Measurements from ENCODE around the gene HSPB2. TPM values are rescaled to one million over a fixed set of nuclear protein-coding genes. Genes with fewer than 3 reads are reported as not detected.

Gene HSPB2
- total and polyA plus RNA-seq, 10 of the 15 experiments (the other 5 are each of a cell fraction or from before 2014, with no cell fraction given) = not detected

DNA sequence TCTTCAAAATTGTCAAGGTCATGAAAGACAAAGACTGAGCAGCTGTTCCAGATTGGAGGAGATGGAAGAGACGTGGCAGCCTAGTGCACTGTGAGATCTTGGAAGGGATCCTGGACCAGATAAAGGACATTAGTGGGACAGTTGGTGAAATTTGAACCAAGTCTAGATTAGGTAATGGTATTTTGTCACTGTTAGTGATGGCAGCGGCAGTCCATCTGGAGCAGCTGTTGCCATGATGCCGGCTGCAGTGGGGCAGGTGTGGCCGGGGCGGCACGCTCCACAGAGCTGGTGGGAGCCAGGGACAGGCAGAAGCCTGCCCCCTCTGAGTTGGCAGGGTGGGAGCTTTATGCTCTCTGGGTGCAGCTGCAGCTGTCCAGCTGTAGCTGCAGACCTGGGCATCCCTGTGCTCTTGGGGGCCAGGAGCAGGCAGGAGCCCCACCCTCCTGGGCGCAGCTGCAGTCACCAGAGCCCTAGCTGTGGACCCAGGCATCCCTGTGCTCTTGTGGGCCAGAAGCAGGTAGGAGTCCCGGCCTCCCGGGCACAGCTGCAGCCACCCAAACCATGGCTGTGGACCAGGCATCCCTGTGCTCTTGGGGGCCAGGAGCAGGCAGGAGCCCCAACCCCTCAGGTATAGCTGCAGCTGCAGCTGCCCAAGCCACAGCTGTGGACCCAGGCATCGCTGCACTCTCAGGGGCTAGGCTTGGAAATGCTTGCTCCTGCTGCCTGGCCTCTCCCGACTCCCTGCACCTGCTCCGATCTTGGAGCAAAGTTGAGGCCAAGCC is 45.3 kb downstream of the HSPB2 start:
- no peaks in the 10 kb centered on the region for H3K9me3 ChIP-seq (replicated peaks; ENCODE audit: control insufficient read depth, insufficient read depth, low read length)
- ATAC-seq = no peak
- no peak overlapping the region for H3K9ac ChIP-seq (ENCODE audit: control insufficient read depth, insufficient read depth, low read length)
- no peak overlapping the region for H3K4me3 ChIP-seq
- RAD21 ChIA-PET (ENCODE audit: unreplicated experiment) = no interaction called here
- no peak overlapping the region for H3K27ac ChIP-seq (ENCODE audit: control insufficient read depth, insufficient read depth)
- 68% methylated on average over 12 of the region's 12 CpGs for WGBS (ENCODE audit: insufficient coverage, insufficient replicate concordance, low lambda C conversion rate, missing lambda C conversion rate)
- POLR2A ChIA-PET = no interaction called here
- intact Hi-C loops (cut with micrococcal nuclease; ENCODE audit: unreplicated experiment) = no loop called here
- H3K79me2 ChIP-seq (ENCODE audit: control insufficient read depth, insufficient read depth, low read length) = no peaks in the 10 kb centered on the region
- FAIRE-seq = no peak
- in situ Hi-C loops (cut with MboI) = no loop called here
- SMC1A ChIA-PET (ENCODE audit: uncharacterized antibody, unreplicated experiment) = no interaction called here
- no peaks in the 10 kb centered on the region for H3K4me1 ChIP-seq (ENCODE audit: control insufficient read depth, insufficient read depth, low read length)
- CTCF ChIA-PET = interaction anchor here (1.2 to 1.5 kb wide), 2 partner anchors 24 to 25 kb away, joined by 3 read pairs; no protein-coding TSS in a partner anchor
- no peak for DNase-seq (ENCODE audit: low read depth, low spot score)
- H4K20me1 ChIP-seq (ENCODE audit: control insufficient read depth, insufficient read depth) = no peaks in the 10 kb centered on the region
- TF ChIP-seq ETV6 (conservative IDR thresholded peaks at IDR 0.05 in 1 of 2, IDR thresholded peaks at IDR 0.05 in 1 of 2; ENCODE audit: borderline replicate concordance in 1 of 2, low read depth in 1 of 2) (no peak), SREBF2 (IDR thresholded peaks at IDR 0.05; ENCODE audit: low read length) (no peak), MYC (IDR thresholded peaks at IDR 0.05; ENCODE audit: insufficient read depth, insufficient read length, insufficient replicate concordance, low read length, severe bottlenecking) (no peak), SUZ12 (IDR thresholded peaks at IDR 0.05; ENCODE audit: unreplicated experiment) (no peak), TAF1 (IDR thresholded peaks at IDR 0.05; ENCODE audit: borderline replicate concordance, low read depth, low read length) (no peak), RBBP5 (conservative IDR thresholded peaks at IDR 0.05) (no peak)
- TF ChIP-seq, protein P1, sequence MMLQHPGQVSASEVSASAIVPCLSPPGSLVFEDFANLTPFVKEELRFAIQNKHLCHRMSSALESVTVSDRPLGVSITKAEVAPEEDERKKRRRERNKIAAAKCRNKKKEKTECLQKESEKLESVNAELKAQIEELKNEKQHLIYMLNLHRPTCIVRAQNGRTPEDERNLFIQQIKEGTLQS (IDR thresholded peaks at IDR 0.05; ENCODE audit: borderline replicate concordance, extremely low read depth, low read depth, low read length) = no peak
- no peaks in the 10 kb centered on the region for H3K36me3 ChIP-seq (ENCODE audit: control insufficient read depth in 2 of 2, insufficient read depth in 2 of 2, low read length in 1 of 2)
- no peaks in the 10 kb centered on the region for H3K27me3 ChIP-seq (replicated peaks in 1 of 2; ENCODE audit: control insufficient read depth in 2 of 2, insufficient read depth in 2 of 2, low read length in 1 of 2)
- no peak overlapping the region for H2AFZ ChIP-seq (ENCODE audit: control insufficient read depth, low read depth, low read length)
- no TSS peak for BruUV-seq (replicated peaks)
- no peak overlapping the region for H3K4me2 ChIP-seq (ENCODE audit: control insufficient read depth, insufficient read depth)
